HL-60 (cell line): ENCODE measurements around the gene THUMPD3.
A peak's percentile ranks its signal among the peaks of the same experiment; 100 is the strongest.

ENCODE experiments used
- DNase-seq, 2 experiments: peaks; one replicate each; pipeline ENCODE4 v3.0.0-alpha.2; 2010 to 2020; ENCODE audit warnings: low read depth in 1 of 2, low spot score in 1 of 2
- H3K27ac ChIP-seq: fragments of 250-450 bp; sonication (Bioruptor Pico); replicated peaks from 2 replicates; pipeline ENCODE4 v1.5.1; 2020; ENCODE audit warnings: mild to moderate bottlenecking, moderate library complexity
- H3K27me3 ChIP-seq: fragments of 250-450 bp; sonication (Bioruptor Pico); 2 replicates; pipeline ENCODE4 v1.5.1; 2021; ENCODE audit warnings: mild to moderate bottlenecking, moderate library complexity; ENCODE audit not compliant: insufficient read depth, poor library complexity, severe bottlenecking
- H3K4me3 ChIP-seq: replicated peaks from 2 replicates; pipeline ENCODE4 v1.5.1; 2011; ENCODE audit warnings: mild to moderate bottlenecking, control low read depth, low read length; ENCODE audit not compliant: insufficient read depth
- GABPA ChIP-seq: IDR thresholded peaks from 2 replicates; pipeline ENCODE4 v1.6.1; 2012; ENCODE audit warnings: low read depth
- POLR2AphosphoS5 ChIP-seq: IDR thresholded peaks from 2 replicates; pipeline ENCODE4 v1.6.1; 2012; ENCODE audit warnings: low read depth
- SPI1 ChIP-seq: IDR thresholded peaks from 2 replicates; pipeline ENCODE4 v1.6.1; 2012; ENCODE audit warnings: low read depth, mild to moderate bottlenecking, borderline replicate concordance
- TF ChIP-seq, protein P1 (sequence below): IDR thresholded peaks from one replicate; pipeline ENCODE4 v1.5.1; 2011; ENCODE audit warnings: low read length, control low read depth, inconsistent platforms; ENCODE audit not compliant: insufficient read depth
- TF ChIP-seq, protein P2 (sequence below): IDR thresholded peaks from 2 replicates; pipeline ENCODE4 v1.6.1; 2012; ENCODE audit warnings: low read depth; ENCODE audit not compliant: insufficient replicate concordance

Gene THUMPD3

DNA sequence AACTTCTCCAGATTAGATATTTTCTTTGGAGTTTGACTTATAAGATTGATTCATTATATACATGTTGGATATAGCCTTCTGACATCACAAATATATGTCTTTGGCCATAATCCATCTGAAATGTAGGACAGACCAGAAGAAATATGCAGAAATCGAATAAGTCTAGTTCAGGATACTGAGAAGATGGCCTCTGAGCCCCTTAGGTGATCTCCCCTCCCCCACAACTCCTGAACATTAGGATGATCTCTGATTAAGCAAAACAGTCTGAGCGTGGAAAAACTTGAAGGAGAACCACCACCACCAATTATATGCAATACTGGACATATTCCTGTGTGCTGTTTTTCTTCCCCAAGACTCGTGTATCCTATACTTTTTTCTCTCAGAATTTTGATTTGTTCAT lies 37.8 kb downstream of the THUMPD3 start:
- H3K27ac ChIP-seq, result no peak overlapping the region
- no peak for DNase-seq
- 0 out of 2 replicates have a peak overlapping the region, but pooled peaks have one; percentile 74 for H3K4me3 ChIP-seq
- H3K27me3 ChIP-seq, result no peaks in the 10 kb centered on the region
- TF ChIP-seq POLR2AphosphoS5 (no peak), GABPA (no peak), SPI1 (no peak)
- TF ChIP-seq, protein P1, sequence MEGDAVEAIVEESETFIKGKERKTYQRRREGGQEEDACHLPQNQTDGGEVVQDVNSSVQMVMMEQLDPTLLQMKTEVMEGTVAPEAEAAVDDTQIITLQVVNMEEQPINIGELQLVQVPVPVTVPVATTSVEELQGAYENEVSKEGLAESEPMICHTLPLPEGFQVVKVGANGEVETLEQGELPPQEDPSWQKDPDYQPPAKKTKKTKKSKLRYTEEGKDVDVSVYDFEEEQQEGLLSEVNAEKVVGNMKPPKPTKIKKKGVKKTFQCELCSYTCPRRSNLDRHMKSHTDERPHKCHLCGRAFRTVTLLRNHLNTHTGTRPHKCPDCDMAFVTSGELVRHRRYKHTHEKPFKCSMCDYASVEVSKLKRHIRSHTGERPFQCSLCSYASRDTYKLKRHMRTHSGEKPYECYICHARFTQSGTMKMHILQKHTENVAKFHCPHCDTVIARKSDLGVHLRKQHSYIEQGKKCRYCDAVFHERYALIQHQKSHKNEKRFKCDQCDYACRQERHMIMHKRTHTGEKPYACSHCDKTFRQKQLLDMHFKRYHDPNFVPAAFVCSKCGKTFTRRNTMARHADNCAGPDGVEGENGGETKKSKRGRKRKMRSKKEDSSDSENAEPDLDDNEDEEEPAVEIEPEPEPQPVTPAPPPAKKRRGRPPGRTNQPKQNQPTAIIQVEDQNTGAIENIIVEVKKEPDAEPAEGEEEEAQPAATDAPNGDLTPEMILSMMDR, result no peak
- TF ChIP-seq, protein P2, sequence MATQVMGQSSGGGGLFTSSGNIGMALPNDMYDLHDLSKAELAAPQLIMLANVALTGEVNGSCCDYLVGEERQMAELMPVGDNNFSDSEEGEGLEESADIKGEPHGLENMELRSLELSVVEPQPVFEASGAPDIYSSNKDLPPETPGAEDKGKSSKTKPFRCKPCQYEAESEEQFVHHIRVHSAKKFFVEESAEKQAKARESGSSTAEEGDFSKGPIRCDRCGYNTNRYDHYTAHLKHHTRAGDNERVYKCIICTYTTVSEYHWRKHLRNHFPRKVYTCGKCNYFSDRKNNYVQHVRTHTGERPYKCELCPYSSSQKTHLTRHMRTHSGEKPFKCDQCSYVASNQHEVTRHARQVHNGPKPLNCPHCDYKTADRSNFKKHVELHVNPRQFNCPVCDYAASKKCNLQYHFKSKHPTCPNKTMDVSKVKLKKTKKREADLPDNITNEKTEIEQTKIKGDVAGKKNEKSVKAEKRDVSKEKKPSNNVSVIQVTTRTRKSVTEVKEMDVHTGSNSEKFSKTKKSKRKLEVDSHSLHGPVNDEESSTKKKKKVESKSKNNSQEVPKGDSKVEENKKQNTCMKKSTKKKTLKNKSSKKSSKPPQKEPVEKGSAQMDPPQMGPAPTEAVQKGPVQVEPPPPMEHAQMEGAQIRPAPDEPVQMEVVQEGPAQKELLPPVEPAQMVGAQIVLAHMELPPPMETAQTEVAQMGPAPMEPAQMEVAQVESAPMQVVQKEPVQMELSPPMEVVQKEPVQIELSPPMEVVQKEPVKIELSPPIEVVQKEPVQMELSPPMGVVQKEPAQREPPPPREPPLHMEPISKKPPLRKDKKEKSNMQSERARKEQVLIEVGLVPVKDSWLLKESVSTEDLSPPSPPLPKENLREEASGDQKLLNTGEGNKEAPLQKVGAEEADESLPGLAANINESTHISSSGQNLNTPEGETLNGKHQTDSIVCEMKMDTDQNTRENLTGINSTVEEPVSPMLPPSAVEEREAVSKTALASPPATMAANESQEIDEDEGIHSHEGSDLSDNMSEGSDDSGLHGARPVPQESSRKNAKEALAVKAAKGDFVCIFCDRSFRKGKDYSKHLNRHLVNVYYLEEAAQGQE, result no peak

DNA sequence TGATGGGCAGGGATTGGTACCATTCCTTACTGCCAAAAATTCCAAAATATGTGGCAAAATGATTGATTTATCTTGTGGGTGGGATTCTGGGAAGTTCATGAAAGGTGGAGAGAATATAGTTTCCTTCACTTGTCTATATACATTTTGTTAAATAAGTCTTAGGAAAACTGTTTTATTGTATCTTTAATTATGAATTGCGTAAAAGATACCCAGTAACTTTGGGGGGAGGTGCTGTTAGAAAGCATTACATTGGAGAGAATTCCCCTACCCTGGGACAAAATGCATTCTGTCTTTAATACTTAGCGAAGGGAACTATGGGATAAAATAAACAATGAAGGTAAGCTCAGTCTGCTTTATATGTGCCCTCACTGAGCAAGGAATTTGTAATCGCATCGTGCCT lies 39.1 kb downstream of the THUMPD3 start:
- no peak for DNase-seq
- no peak overlapping the region for H3K4me3 ChIP-seq
- no peak overlapping the region for H3K27ac ChIP-seq
- TF ChIP-seq, protein P2, result no peak
- TF ChIP-seq, protein P1, result no peak
- TF ChIP-seq POLR2AphosphoS5, result no peak
- TF ChIP-seq GABPA, result no peak
- TF ChIP-seq SPI1, result no peak
- H3K27me3 ChIP-seq, result no peaks in the 10 kb centered on the region

DNA sequence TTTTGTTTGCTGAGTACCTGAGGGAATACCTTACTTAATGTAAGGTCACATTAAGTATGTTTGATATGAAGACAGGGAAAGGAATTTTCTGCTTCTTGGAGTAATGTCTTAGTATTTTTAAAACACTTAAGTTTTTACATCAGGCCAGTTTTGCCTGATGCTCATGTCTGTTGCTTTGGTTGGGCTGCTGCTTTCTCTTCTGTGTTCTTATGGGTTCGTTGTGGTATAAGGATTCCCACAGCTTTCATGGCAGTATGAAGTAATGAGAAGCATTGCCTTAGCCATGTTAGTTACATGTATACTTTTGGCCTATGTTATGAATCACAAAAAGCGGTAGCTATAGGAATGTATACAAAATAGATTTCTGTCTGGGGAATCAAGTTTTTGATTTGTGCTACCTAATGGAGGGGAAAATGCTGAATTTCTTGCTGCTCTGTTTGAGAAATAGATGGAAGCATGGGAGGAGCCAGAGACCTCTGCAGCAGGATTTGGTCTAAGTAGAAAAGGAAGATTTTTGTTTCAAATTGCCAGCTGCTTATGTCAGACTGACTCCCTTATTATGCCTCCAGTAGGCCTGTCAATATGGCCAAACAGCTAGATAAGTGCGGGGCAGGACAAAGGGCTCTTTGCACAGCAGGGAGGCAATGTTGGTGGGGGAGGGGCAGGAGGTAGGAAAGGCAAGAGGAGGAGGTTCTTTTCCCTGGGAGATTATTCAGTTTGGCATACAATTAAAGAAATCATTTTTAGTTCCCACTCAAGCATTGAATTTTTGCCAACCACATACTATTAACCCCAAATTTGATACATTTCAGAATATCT lies 39.8 kb downstream of the THUMPD3 start:
- H3K27me3 ChIP-seq, result no peaks in the 10 kb centered on the region
- no peak overlapping the region; the same call in 1 of the 2 replicates for H3K27ac ChIP-seq
- TF ChIP-seq, protein P2, result no peak
- TF ChIP-seq, protein P1, result no peak
- no peak for TF ChIP-seq GABPA
- no peak for TF ChIP-seq SPI1
- TF ChIP-seq POLR2AphosphoS5, result no peak
- H3K4me3 ChIP-seq, result no peak overlapping the region
- no peak for DNase-seq
